Prostate gland (tissue), 2 donors: ENCODE data around the gene MYH6. TPM values are rescaled to one million over a fixed set of nuclear protein-coding genes. Genes with fewer than 3 reads are reported as not detected.

Source experiments
- DNase-seq: peaks from one replicate; pipeline ENCODE4 v3.0.0-alpha.2; 2019; ENCODE audit warnings: low spot score
- H3K27ac ChIP-seq, 2 donors: fragments of 200-600 bp; sonication (generic); 2 replicates each; pipeline ENCODE4 v1.5.1; 2017 to 2019
- H3K27me3 ChIP-seq: fragments of 200-600 bp; sonication (generic); replicated peaks from 2 replicates; pipeline ENCODE4 v1.5.1; 2019; ENCODE audit not compliant: insufficient read depth
- H3K36me3 ChIP-seq, 2 donors: fragments of 200-600 bp; sonication (generic); 1 replicate in 1 of 2; 2 replicates in 1 of 2; pipeline versions ENCODE4 v1.5.1 to v1.8.1; 2017 to 2019
- H3K4me1 ChIP-seq: fragments of 200-600 bp; sonication (generic); replicated peaks from 2 replicates; pipeline ENCODE4 v1.5.1; 2019
- H3K4me3 ChIP-seq, 2 donors: fragments of 200-600 bp; sonication (generic); 2 replicates each; pipeline ENCODE4 v1.5.1; 2017 to 2019
- H3K9me3 ChIP-seq: fragments of 200-600 bp; sonication (generic); 2 replicates; pipeline ENCODE4 v1.5.1; 2017
- POLR2A ChIP-seq: fragments of 450-650 bp; IDR thresholded peaks from one replicate; pipeline ENCODE4 v1.6.1; 2016; ENCODE audit warnings: antibody characterized with exemption, mild to moderate bottlenecking
- POLR2AphosphoS5 ChIP-seq: sonication (generic); formaldehyde crosslinking; IDR thresholded peaks from one replicate; pipeline ENCODE4 v1.6.1; 2017; ENCODE audit warnings: antibody characterized with exemption
- WGBS: methylation state at CpG from one replicate; pipeline ENCODE4 v1.1.5; 2018; 5-methylcytosine and 5-hydroxymethylcytosine counted together
- intact Hi-C: fragments of 100-400 bp; cut with DNase I; formaldehyde crosslinking; loops from one replicate; pipeline ENCODE4 v1.14.2; 2022
- total RNA-seq, 2 donors: library from RNA; depleted of rRNA; stranded (reverse); fragments of >200 nt; gene quantifications; one replicate each; pipeline ENCODE4 v1.1.0, GENCODE V29; 2016
- TF ChIP-seq, protein P1 (sequence below), 4 experiments: fragments of 200-600 bp in 2 of 4; fragments of 450-650 bp in 2 of 4; sonication (generic) in 2 of 4; IDR thresholded peaks; 1 replicate in 3 of 4; 2 replicates in 1 of 4; pipeline ENCODE4 v1.5.1; 2016 to 2019; ENCODE audit warnings: antibody characterized with exemption in 4 of 4, mild to moderate bottlenecking in 2 of 4, moderate library complexity in 2 of 4

The MYH6 gene
- total RNA-seq, 2 donors from 2014 or later, result 3.1 TPM; not detected in 1

DNA sequence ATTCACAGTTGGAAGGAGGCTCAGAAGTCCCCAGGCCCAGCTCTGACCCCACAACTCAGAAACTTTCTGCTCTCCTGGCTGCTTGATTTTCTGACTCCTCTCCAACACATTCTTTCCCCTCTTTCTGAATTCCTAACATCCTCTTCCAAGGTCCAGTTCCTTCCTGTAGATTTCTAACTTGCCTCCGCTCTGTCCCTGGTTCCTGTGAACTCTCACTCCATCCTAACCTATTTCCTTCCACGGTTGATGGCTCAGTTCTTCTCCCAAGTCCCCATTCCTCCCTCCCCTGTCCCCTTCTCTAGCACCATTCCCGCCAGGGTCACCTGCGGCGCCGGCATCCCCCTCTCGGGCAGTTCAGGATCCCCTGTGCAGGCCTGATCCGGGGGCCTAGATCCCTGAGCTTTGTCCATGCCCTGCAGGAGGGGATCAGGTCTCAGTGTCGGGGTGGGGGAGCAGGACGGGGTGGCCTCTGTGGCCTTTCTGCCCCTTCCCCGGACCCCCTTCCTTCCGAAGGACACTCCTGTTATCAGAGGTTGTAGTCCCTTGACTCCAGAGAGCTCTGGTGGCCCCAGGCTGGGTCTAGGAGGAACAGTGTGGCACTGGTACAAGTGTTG is 49.4 kb downstream of the MYH6 start:
- H3K27me3 ChIP-seq, result no peaks in the 10 kb centered on the region
- peak overlapping the region in 1 of 2 donors; percentile 50 for H3K27ac ChIP-seq
- peaks cover 0 to 5% of the 10 kb centered on the region in 2 donors for H3K36me3 ChIP-seq
- peaks cover 10% of the 10 kb centered on the region for H3K4me1 ChIP-seq
- H3K9me3 ChIP-seq, result no peaks in the 10 kb centered on the region
- TF ChIP-seq POLR2A (no peak), POLR2AphosphoS5 (no peak)
- TF ChIP-seq, protein P1, sequence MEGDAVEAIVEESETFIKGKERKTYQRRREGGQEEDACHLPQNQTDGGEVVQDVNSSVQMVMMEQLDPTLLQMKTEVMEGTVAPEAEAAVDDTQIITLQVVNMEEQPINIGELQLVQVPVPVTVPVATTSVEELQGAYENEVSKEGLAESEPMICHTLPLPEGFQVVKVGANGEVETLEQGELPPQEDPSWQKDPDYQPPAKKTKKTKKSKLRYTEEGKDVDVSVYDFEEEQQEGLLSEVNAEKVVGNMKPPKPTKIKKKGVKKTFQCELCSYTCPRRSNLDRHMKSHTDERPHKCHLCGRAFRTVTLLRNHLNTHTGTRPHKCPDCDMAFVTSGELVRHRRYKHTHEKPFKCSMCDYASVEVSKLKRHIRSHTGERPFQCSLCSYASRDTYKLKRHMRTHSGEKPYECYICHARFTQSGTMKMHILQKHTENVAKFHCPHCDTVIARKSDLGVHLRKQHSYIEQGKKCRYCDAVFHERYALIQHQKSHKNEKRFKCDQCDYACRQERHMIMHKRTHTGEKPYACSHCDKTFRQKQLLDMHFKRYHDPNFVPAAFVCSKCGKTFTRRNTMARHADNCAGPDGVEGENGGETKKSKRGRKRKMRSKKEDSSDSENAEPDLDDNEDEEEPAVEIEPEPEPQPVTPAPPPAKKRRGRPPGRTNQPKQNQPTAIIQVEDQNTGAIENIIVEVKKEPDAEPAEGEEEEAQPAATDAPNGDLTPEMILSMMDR (IDR thresholded peaks at IDR 0.05), result no peak
- intact Hi-C loops, result no loop called here
- 88% methylated on average over 12 of the region's 12 CpGs for WGBS
- DNase-seq, result no peak
- H3K4me3 ChIP-seq, result no peak overlapping the region

GRCh38 chr14:23358042-23358441 is 50.0 kb downstream of the MYH6 start:
- TF ChIP-seq, protein P1 (IDR thresholded peaks at IDR 0.05), result no peak
- Histone ChIP-seq H3K27ac (no peak overlapping the region), H3K9me3 (no peaks in the 10 kb centered on the region), H3K4me3 (no peak overlapping the region), H3K4me1 (peaks cover 10% of the 10 kb centered on the region), H3K36me3 (peaks cover 0 to 5% of the 10 kb centered on the region in 2 donors), H3K27me3 (no peaks in the 10 kb centered on the region)
- intact Hi-C loops, result no loop called here
- 81% methylated on average over 3 of the region's 3 CpGs for WGBS
- DNase-seq, result no peak

DNA sequence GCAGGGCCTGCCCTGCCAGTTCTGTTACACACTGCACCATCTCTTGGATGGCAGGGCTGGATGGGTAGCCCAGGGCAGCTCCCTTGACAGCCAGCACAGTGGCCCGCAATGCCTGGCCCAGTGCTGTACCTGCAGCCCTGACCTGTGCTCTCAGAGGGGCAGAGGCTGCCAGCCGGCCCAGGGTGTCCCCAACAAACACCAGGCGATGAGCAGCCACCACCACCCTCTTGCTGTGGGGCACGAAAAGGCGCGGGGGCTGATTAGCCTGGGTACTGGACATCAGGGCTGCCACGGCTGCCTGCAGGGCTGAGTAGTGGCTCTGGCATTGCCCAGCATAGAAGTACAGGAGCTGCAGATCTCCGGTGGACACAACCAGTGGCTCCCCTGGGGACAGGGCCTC is 50.8 kb downstream of the MYH6 start:
- Histone ChIP-seq H3K27ac (no peak overlapping the region), H3K27me3 (no peaks in the 10 kb centered on the region), H3K4me3 (no peak overlapping the region), H3K9me3 (no peaks in the 10 kb centered on the region), H3K4me1 (peaks cover 10% of the 10 kb centered on the region), H3K36me3 (peaks cover 0 to 5% of the 10 kb centered on the region in 2 donors)
- TF ChIP-seq, protein P1 (IDR thresholded peaks at IDR 0.05), result no peak
- TF ChIP-seq POLR2AphosphoS5, result no peak
- TF ChIP-seq POLR2A, result no peak
- 82% methylated on average over 7 of the region's 8 CpGs for WGBS
- no peak for DNase-seq
- intact Hi-C loops, result no loop called here

DNA sequence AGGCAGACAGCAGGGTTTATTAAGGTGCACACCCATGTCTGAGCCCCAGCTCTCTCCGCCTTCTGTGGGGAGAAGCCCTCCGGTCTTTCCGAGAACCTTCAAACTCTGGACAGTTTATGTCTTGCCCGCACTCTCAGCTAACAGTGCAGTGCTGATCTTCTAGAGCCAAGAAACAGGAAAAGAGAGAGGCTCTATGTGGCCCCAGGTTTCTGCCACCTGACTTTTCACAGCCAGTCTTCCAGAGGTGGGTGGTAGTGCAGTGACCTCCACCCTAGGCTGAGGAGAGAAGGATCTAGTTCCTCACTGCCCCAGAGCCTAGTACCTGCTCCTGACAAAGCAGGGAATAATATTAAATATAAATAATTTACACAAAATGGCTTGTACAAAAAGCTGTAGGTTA is 51.4 kb downstream of the MYH6 start:
- H3K27me3 ChIP-seq, result no peaks in the 10 kb centered on the region
- no peak for DNase-seq
- H3K36me3 ChIP-seq, result peaks cover 0 to 5% of the 10 kb centered on the region in 2 donors
- no peak for TF ChIP-seq POLR2AphosphoS5
- peaks cover 4% of the 10 kb centered on the region for H3K4me1 ChIP-seq
- no peak overlapping the region for H3K4me3 ChIP-seq
- 88% methylated on average over 4 of the region's 4 CpGs for WGBS
- intact Hi-C loops, result no loop called here
- no peaks in the 10 kb centered on the region for H3K9me3 ChIP-seq
- no peak overlapping the region for H3K27ac ChIP-seq

- Histone ChIP-seq H3K4me3 (no peak overlapping the region), H3K27ac (no peak overlapping the region), H3K27me3 (no peaks in the 10 kb centered on the region), H3K36me3 (peaks cover 0 to 5% of the 10 kb centered on the region in 2 donors), H3K9me3 (no peaks in the 10 kb centered on the region), H3K4me1 (peaks cover 4% of the 10 kb centered on the region)
- no peak for DNase-seq
- intact Hi-C loops, result no loop called here
- WGBS, result 78% methylated on average over 6 of the region's 6 CpGs
- TF ChIP-seq POLR2AphosphoS5 (no peak), POLR2A (no peak)
- TF ChIP-seq, protein P1 (IDR thresholded peaks at IDR 0.05), result no peak
Measured at GRCh38 chr14:23355871-23356435, 52.1 kb downstream of the MYH6 start.
